GM18505 (cell line): ENCODE results near the gene XAB2.
"Not testable (repeated sequence)": the region's sequence is repeated elsewhere in the genome, so short reads cannot be mapped to it uniquely, and the experiment has no call there.

ENCODE experiments used
- ATAC-seq: cut with Tn5 transposase; IDR thresholded peaks from one replicate; pipeline ENCODE4 v1.9.1; 2021; ENCODE audit not compliant: unreplicated experiment
- POLR2A ChIP-seq: IDR thresholded peaks from 4 replicates; pipeline ENCODE4 v1.6.1; 2011; ENCODE audit warnings: borderline replicate concordance; ENCODE audit not compliant: insufficient read depth, insufficient read length; ENCODE audit errors: extremely low read depth

XAB2 gene

DNA sequence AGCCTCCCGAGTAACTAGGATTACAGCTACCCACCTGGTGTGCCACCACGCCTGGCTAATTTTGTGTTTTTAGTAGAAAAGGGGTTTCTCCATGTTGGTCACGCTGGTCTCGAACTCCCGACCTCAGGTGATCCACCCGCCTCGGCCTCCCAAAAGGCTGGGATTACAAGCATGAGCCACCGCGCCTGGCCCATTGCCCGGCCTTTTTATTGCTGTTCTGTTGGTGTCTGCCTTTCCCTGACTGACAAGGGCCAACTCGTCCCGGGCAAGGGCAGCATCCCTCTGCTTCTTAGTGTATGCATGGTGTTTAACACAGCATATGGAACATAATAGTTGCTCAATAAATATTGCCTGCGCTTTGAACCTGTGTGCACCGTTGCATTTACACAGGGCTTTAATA is 33.3 kb upstream of the XAB2 start:
- ATAC-seq, result no peak
- no peak for TF ChIP-seq POLR2A

DNA sequence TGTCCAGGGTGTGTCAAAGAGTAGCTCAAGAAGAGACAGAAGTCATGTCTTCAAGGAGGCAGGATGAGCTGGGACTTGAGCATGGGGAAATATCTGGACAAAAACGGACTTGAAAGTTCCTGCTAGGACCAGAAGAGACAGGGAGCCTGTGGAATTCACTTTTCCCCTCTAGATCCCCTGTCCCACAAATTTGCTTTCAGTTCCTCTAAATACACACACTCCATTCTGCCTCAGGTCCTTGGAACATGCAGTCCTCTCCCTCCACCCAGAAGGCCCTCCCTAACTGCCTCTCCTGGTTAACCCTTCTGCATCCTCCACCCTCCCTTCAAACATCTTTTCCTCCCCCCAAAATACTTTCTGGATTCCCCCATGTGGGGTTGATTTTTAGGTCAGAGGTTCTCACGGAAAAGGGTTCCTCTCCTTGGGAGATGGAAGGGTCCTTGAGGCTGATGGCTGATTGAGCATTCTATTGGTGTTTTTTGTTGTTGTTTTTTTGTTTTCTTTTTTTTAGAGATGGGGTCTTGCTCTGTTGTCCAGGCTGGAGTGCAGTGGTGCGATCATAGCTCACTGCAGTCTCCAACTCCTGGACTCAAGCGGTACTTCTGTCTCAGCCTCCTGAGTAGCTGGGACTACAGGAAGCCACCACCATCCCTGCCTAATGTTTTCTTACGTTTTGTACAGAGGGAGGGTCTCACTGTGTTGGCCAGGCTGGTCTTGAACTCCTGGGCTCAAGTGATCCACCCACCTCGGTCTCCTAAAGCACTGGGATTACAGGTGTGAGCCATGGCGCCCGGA is 32.6 kb upstream of the XAB2 start:
- no peak for ATAC-seq
- TF ChIP-seq POLR2A, result no peak

DNA sequence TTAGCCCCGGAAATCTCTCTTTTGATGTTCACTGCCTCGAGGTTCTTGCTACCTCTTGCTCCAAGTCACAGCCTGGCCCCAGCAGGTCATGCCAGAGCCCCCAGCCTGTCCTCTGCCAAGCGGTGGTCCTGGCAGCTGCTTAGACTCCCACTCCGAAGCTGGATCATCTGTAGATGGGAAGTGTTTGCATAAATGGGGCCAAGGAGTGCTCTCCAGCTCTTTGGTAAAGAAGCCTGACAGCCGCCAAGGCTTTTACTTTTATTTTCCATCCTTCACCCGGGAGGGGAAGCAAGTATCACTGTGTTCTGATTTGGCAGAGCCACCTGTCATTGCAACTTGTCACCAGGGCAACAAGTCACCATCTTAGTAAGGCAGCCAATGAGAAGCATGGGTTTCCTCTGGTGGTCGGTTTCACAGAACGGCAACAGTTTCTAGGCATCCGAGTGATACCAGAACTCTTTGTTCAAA is 28.9 kb upstream of the XAB2 start:
- peak; percentile 60 for TF ChIP-seq POLR2A
- ATAC-seq, result no peak

DNA sequence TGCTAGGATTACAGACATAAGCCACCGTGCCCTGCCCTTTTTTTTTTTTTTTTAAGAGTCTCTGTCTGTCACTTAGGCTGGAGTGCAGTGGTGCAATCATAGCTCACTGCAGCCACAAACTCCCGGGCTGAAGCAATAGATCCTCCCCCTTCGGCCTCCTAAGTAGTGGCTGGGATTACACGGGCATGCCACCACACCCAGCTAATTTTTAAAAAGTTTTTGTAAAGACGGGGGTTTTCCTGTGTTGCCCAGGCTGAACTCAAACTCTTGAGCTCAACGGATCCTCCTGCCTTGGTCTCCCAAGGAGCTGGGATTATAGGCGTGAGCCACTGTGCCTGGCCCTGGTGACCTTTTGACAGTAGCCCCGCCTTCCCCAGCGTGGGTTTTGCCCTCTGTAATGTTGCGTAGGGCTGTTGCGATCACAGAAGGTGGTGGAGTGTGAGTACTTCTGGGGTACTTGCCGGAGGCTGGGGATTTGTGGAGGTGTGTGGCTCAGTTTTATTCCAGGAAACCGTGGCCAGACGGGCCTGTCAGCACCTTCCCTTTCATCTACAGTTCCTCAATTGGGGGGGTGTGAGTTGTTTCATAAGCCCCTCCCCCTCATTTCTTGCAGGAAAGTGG is 27.9 kb upstream of the XAB2 start:
- no peak for TF ChIP-seq POLR2A

GRCh38 chr19:7655581-7655980 is 26.2 kb upstream of the XAB2 start:
- no peak for ATAC-seq
- TF ChIP-seq POLR2A, result no peak

More for the DNA sequence above, 27.9 kb upstream of the XAB2 start:
- no peak for ATAC-seq

- no peak for ATAC-seq
- TF ChIP-seq POLR2A, result no peak
Measured at GRCh38 chr19:7654401-7654800, 25.1 kb upstream of the XAB2 start.

DNA sequence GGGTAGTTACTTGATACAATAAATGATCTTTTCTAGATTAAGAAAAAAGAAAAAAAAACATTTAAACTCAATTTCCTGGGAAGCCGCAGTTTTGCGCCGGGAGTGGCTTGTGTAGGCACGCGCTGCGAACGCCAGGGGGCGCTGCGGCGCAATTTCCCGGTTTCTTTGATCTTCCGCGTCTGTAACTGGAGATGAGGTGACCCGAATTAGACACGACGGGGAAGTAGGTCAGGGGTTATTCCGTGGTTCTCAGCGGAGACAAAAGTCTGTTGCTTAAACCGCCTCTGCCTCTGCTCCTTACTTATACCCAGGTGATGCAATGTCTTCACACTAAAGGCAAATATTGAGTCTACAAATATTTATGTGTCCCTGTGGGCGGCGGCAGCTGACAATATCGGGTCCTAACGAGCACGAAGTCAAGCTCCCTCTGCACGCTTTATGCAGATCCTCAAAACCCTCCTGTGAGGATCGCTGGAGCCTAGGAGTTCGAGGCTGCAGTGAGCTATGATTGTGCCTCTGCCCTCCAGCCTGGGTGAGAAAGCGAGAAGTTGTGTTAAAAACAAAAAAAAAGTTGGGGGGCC is 22.8 kb upstream of the XAB2 start:
- TF ChIP-seq POLR2A, result no peak
- no peak for ATAC-seq

DNA sequence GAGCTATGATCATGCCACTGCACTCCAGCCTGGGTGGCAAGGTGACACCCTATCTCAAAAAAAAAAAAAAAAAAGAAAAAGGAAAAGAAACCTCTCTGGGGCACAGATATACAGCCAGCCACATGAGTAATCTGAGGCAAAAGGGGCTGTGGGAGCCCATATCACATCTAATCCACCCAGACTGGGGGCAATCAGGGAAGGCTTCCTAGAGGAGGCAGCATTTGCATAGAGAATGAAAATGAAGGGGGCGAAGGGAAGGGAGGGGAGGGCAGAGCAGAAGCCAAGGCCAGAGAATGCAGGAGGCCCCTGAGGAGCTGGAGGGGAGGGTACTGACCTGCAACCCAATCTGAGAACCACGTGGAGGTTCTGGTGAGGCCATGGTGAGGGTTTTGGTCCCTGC is 20.8 kb upstream of the XAB2 start:
- no peak for ATAC-seq
- TF ChIP-seq POLR2A, result no peak

DNA sequence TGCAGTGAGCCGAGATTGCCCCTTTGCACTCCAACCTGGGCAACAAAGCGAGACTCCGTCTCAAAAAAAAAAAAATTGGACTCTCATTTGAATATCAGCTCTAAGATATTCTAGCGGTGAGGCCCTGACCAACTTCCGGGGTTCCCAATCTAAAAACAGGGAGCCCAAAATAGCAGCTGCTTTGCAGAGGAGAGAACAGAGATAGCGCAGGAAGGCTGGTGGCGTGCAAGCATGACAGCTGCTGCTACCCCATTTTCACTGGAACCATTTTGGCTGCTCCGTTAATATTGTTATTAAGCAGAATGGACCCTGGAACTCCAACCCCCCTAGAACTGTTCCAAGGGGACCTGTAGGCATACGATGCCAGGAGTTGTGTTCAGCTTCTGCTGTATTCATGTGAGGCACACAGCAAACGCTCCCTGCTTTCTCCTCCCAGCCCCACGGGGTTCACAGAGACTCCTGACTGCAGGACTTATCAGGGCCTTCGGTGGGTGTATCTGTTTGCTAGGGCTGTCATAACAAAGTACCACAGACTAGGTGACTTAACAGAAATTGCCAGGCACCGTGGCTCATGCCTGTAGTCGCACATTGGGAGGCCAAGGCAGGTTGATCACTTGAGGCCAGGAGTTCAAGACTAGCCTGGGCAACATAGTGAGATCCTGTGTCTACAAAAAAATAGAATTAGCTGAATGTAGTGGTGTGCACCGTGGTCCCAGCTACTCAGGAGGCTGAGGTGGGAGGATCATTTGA is 19.1 kb upstream of the XAB2 start:
- TF ChIP-seq POLR2A, result no peak
- ATAC-seq, result no peak

GRCh38 chr19:7647156-7647555 is 17.8 kb upstream of the XAB2 start:
- no peak for TF ChIP-seq POLR2A
- ATAC-seq, result no peak

DNA sequence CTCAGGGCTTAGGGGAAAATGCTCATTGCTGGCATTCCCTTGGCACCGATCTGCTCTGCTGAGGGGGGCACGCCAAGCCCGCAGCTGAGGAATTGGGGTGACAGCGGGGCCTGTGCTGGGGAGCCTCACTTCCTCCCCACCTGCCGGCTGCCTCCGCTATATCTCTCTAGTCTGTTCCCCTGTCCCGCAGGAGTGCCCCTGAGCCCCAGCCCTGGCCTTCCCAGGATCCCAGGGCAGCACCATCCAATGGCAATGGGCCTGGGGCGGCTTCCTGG is 17.0 kb upstream of the XAB2 start:
- TF ChIP-seq POLR2A, result no peak
- no peak for ATAC-seq

DNA sequence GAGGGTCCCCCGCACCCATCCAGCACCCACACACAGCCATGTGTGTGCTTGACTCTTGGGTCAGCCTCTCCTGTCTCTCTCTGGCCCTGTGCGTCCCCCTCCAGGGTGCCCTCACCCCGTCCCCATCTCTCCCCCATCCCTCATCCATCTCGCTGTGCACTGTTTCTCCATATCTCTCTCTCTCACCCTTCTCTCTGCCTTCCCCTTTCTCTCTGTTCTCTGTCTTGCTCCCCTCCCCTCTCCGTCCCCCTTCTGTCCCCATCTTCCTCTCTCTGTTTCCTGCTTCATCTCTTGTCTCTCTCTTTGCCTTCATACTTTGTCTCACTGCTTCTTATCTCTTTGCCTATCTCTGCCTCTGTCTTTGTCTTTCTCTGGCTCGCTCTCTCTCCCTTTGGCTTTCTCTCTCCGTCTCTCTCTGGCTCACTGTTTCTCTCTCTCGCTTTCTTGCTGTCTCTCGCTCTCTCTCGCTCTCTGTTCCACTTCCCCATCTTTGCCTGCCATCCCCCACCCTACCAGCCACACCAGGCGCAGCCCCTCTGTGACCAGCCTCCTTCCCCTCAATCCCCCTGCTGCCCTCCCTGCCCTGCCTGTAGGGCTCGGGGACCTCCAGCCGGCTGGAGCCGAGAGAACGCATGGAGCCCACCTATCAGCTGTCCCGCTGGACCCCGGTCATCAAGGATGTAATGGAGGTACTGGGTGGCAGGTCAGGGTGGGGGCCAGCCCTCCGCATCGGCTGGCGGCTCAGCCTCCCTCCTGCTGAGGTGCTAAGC is 16.5 kb upstream of the XAB2 start:
- ATAC-seq, result no peak
- no peak for TF ChIP-seq POLR2A

DNA sequence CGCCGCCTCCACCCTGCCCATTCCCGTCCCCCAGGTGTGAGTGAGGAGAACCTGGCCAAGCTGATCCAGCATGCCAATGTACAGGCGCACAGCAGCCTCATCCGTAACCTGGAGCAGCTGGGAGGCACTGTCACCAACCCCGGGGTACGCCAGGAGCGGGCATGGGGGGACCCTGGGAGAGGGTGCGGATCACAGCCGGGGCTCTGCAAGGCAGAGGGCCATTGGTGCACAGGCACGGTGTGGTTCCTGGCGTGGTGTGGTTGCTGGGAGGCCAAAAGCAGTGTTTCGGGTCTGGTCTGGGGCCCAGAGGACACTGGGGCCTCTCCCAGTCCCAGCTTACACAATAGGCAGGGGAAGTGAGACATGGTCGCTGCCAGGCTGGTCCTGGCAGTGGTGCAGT is 15.8 kb upstream of the XAB2 start:
- ATAC-seq, result no peak
- no peak for TF ChIP-seq POLR2A

DNA sequence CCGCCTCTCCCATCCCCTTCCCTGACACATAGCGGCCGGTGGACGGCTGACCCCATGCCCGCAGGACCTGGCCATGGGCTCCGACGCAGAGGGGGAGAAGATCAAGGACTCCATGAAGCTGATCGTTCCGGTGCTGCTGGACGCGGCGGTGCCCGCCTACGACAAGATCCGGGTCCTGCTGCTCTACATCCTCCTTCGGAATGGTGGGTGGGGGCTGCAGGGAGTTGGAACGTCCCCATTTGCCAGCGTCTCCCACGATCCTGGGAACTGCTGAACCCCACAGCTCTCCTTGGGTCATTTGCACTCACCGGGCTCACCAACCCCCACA is 15.2 kb upstream of the XAB2 start:
- no peak for TF ChIP-seq POLR2A
- ATAC-seq, result no peak

GRCh38 chr19:7643629-7644549 is 14.5 kb upstream of the XAB2 start:
- ATAC-seq, result not testable (repeated sequence)
